DND-41 (cell line): ENCODE measurements around the gene SND1.

ENCODE experiments used
- ATAC-seq: fragments of 200-7000 bp; cut with Tn5 transposase; 3 replicates; pipeline ENCODE4 v1.9.1; 2021; ENCODE audit warnings: low read depth; ENCODE audit not compliant: insufficient read depth
- DNase-seq: peaks from one replicate; pipeline ENCODE4 v3.0.0-alpha.2; 2020
- H2AFZ ChIP-seq: 2 replicates; pipeline ENCODE4 v1.6.0; 2012; ENCODE audit warnings: low read depth, low read length
- H3K27ac ChIP-seq: 2 replicates; pipeline ENCODE4 v1.5.1; 2012; ENCODE audit warnings: low read length, inconsistent platforms
- H3K27me3 ChIP-seq: fragments of 200-600 bp; sonication (generic); 2 replicates; pipeline ENCODE4 v1.6.0; 2012; ENCODE audit warnings: low read length, mild to moderate bottlenecking, inconsistent platforms; ENCODE audit not compliant: insufficient read depth, poor library complexity
- H3K36me3 ChIP-seq: 2 replicates; pipeline ENCODE4 v1.5.1; 2012; ENCODE audit warnings: low read length, inconsistent platforms; ENCODE audit not compliant: insufficient read depth
- H3K4me1 ChIP-seq: 2 replicates; pipeline ENCODE4 v1.5.1; 2012; ENCODE audit warnings: mild to moderate bottlenecking, low read length; ENCODE audit not compliant: insufficient read depth
- H3K4me2 ChIP-seq: 2 replicates; pipeline ENCODE4 v1.6.0; 2012; ENCODE audit warnings: mild to moderate bottlenecking, moderate library complexity, low read length, inconsistent platforms; ENCODE audit not compliant: insufficient read depth
- H3K4me3 ChIP-seq, 2 experiments: fragments of 200-600 bp in 1 of 2; shearing (Covaris generic) in 1 of 2; 2 replicates each; pipeline ENCODE4 v1.5.1; 2012 to 2016; ENCODE audit warnings: inconsistent platforms in 2 of 2, low read length in 2 of 2, mild to moderate bottlenecking in 2 of 2, low read depth in 1 of 2, moderate library complexity in 1 of 2
- H3K79me2 ChIP-seq: 2 replicates; pipeline ENCODE4 v1.6.0; 2012; ENCODE audit warnings: low read length, inconsistent platforms; ENCODE audit not compliant: insufficient read depth
- H3K9ac ChIP-seq: 2 replicates; pipeline ENCODE4 v1.6.0; 2012; ENCODE audit warnings: low read depth, mild to moderate bottlenecking, inconsistent platforms, low read length, moderate library complexity
- H3K9me3 ChIP-seq: 2 replicates; pipeline ENCODE4 v1.5.1; 2012; ENCODE audit warnings: low read length, moderate library complexity, mild to moderate bottlenecking, inconsistent platforms; ENCODE audit not compliant: insufficient read depth, severe bottlenecking
- H4K20me1 ChIP-seq: 2 replicates; pipeline ENCODE4 v1.6.0; 2012; ENCODE audit warnings: low read length; ENCODE audit not compliant: insufficient read depth
- EZH2 ChIP-seq: IDR thresholded peaks from 3 replicates; pipeline ENCODE4 v1.6.1; 2012; ENCODE audit warnings: borderline replicate concordance, low read depth, mild to moderate bottlenecking, moderate library complexity, low read length, inconsistent platforms; ENCODE audit not compliant: severe bottlenecking
- TF ChIP-seq, protein P1 (sequence below): IDR thresholded peaks from 2 replicates; pipeline ENCODE4 v1.5.1; 2012; ENCODE audit warnings: borderline replicate concordance, low read length, moderate library complexity, mild to moderate bottlenecking; ENCODE audit not compliant: poor library complexity, severe bottlenecking; ENCODE audit errors: extremely low read depth

Gene SND1

DNA sequence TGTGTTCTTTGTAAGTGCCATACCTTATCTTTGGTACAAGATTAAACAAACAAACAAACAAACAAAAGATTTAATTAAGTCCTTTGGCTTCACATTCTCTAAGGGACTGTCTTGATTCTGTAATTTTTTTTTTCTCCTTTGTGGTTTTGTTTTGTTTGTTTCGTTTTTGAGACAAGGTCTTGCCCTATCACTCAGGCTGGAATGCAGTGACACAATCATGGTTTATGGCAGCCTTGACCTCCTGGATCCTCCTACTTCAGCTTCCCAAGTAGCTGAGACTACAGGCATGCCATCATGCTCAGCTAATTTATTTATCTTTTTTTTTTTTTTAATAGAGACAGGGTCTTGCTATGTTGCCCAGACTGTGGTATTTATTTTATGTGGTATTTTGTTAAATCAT is 213.5 kb downstream of the SND1 start:
- no peak overlapping the region for H2AFZ ChIP-seq
- H3K27me3 ChIP-seq = no peaks in the 10 kb centered on the region
- H3K36me3 ChIP-seq = no peaks in the 10 kb centered on the region; the same call in 1 of the 2 replicates
- no peak overlapping the region for H3K27ac ChIP-seq
- no peak overlapping the region for H3K4me3 ChIP-seq
- H3K4me2 ChIP-seq = no peak overlapping the region
- peaks cover 16% of the 10 kb centered on the region; the same call in 1 of the 2 replicates for H4K20me1 ChIP-seq
- DNase-seq (no peak), ATAC-seq (peak; percentile 53; the same call in 1 of the 3 replicates)
- H3K4me1 ChIP-seq = no peaks in the 10 kb centered on the region
- no peaks in the 10 kb centered on the region for H3K79me2 ChIP-seq
- no peaks in the 10 kb centered on the region for H3K9me3 ChIP-seq
- no peak overlapping the region for H3K9ac ChIP-seq
- TF ChIP-seq EZH2 = no peak
- TF ChIP-seq, protein P1, sequence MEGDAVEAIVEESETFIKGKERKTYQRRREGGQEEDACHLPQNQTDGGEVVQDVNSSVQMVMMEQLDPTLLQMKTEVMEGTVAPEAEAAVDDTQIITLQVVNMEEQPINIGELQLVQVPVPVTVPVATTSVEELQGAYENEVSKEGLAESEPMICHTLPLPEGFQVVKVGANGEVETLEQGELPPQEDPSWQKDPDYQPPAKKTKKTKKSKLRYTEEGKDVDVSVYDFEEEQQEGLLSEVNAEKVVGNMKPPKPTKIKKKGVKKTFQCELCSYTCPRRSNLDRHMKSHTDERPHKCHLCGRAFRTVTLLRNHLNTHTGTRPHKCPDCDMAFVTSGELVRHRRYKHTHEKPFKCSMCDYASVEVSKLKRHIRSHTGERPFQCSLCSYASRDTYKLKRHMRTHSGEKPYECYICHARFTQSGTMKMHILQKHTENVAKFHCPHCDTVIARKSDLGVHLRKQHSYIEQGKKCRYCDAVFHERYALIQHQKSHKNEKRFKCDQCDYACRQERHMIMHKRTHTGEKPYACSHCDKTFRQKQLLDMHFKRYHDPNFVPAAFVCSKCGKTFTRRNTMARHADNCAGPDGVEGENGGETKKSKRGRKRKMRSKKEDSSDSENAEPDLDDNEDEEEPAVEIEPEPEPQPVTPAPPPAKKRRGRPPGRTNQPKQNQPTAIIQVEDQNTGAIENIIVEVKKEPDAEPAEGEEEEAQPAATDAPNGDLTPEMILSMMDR = no peak

DNA sequence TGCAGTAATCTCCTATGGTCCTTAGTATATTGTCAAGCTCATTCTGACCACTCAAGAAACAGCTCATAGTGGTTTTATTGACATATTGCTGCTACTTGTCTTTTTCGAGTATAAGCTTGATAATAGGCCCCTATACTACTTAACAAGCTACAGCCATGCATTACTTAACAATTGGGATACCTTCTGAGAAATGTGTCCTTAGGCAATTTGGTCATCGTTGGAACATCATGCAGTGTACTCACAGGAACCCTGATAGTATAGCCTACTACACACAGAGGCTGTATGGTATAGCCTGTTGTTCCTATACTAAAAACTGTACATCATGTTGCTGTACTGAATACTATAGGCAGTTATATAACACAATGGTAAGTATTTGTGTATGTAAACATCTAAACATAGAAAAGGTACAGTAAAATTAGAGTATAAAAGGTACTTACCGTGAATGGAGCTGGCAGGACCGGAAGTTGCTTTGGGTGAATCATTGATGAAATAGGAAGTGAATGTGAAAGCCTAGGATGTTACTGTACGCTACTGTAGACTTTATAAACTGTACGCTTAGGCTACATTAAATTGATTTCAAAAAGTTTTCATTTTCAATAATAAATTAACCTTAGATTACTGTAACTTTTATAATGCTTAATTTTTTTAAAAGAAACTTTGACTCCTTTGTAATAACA is 218.4 kb downstream of the SND1 start:
- H3K27me3 ChIP-seq = no peaks in the 10 kb centered on the region
- no peak overlapping the region for H2AFZ ChIP-seq
- ATAC-seq (no peak), DNase-seq (no peak)
- H3K4me1 ChIP-seq = no peaks in the 10 kb centered on the region
- no peak overlapping the region for H3K4me3 ChIP-seq
- no peaks in the 10 kb centered on the region for H3K9me3 ChIP-seq
- no peak for TF ChIP-seq EZH2
- TF ChIP-seq, protein P1 = no peak
- no peak overlapping the region for H3K9ac ChIP-seq
- H4K20me1 ChIP-seq = no peaks in the 10 kb centered on the region
- H3K4me2 ChIP-seq = no peak overlapping the region
- H3K27ac ChIP-seq = no peak overlapping the region
- H3K79me2 ChIP-seq = no peaks in the 10 kb centered on the region
- no peaks in the 10 kb centered on the region; the same call in 1 of the 2 replicates for H3K36me3 ChIP-seq

GRCh38 chr7:127871226-127871625 is 219.2 kb downstream of the SND1 start:
- H3K9me3 ChIP-seq = no peaks in the 10 kb centered on the region
- H3K9ac ChIP-seq = no peak overlapping the region
- H3K27ac ChIP-seq = no peak overlapping the region
- H3K79me2 ChIP-seq = no peaks in the 10 kb centered on the region
- DNase-seq = no peak
- H3K4me3 ChIP-seq = no peak overlapping the region
- no peak overlapping the region for H3K4me2 ChIP-seq
- H3K27me3 ChIP-seq = no peaks in the 10 kb centered on the region
- peaks cover 2% of the 10 kb centered on the region; the same call in 1 of the 2 replicates for H4K20me1 ChIP-seq
- no peak for TF ChIP-seq EZH2
- TF ChIP-seq, protein P1 = no peak
- H3K36me3 ChIP-seq = no peaks in the 10 kb centered on the region; the same call in 1 of the 2 replicates
- H2AFZ ChIP-seq = no peak overlapping the region
- no peak for ATAC-seq
- no peaks in the 10 kb centered on the region for H3K4me1 ChIP-seq

DNA sequence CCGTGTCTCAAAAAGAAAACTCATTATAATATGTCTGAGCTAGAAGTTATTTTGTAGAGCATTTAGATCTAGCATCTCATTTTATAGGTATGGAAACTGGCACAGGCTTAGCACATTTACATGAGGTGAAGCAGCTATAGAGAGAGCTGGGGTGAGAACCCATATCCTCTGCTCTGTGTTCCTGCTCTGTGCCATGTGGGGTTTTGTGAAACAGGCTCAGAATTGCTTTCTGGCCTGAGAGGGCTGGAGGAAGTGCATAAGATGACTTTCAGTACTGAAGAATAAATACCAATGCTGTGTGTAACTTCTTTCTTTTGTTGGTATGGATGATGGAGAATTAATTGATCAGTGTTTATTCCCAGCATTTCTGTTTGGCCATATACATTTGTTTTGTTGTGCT is 220.1 kb downstream of the SND1 start:
- ATAC-seq = peak; percentile 42; the same call in 1 of the 3 replicates
- H3K4me1 ChIP-seq = no peaks in the 10 kb centered on the region

More for the DNA sequence above, 220.1 kb downstream of the SND1 start:
- H3K27ac ChIP-seq = no peak overlapping the region
- H3K4me2 ChIP-seq = no peak overlapping the region
- no peaks in the 10 kb centered on the region; the same call in 1 of the 2 replicates for H3K36me3 ChIP-seq
- no peaks in the 10 kb centered on the region for H3K79me2 ChIP-seq
- no peaks in the 10 kb centered on the region for H3K27me3 ChIP-seq
- H3K9me3 ChIP-seq = no peaks in the 10 kb centered on the region
- H4K20me1 ChIP-seq = peaks cover 6% of the 10 kb centered on the region; the same call in 1 of the 2 replicates
- no peak overlapping the region for H3K4me3 ChIP-seq
- TF ChIP-seq EZH2 = no peak
- TF ChIP-seq, protein P1 = no peak
- no peak for DNase-seq
- H2AFZ ChIP-seq = no peak overlapping the region
- no peak overlapping the region for H3K9ac ChIP-seq
